Vagina (tissue), 2 donors: ENCODE measurements around the gene SGIP1.

Experiments used
- CTCF ChIP-seq, 3 experiments: fragments of 450-650 bp in 2 of 3; fragments of 200-600 bp in 1 of 3; sonication (generic) in 1 of 3; IDR thresholded peaks; one replicate each; pipeline ENCODE4 v1.5.1; 2017 to 2019; ENCODE audit warnings: antibody characterized with exemption in 3 of 3, mild to moderate bottlenecking in 2 of 3, moderate library complexity in 2 of 3
- POLR2A ChIP-seq, 2 donors: fragments of 450-650 bp; IDR thresholded peaks; one replicate each; pipeline ENCODE4 v1.6.1; 2017; ENCODE audit warnings: antibody characterized with exemption in 2 of 2, mild to moderate bottlenecking in 2 of 2, moderate library complexity in 2 of 2
- POLR2AphosphoS5 ChIP-seq, 2 donors: sonication (generic); formaldehyde crosslinking; IDR thresholded peaks; one replicate each; pipeline ENCODE4 v1.9.0; 2017; ENCODE audit warnings: antibody characterized with exemption in 2 of 2, mild to moderate bottlenecking in 2 of 2, low read depth in 1 of 2; ENCODE audit not compliant: insufficient read depth in 1 of 2

GRCh38 chr1:66552287-66552686 is 18.3 kb downstream of the SGIP1 start:
- TF ChIP-seq POLR2A (IDR thresholded peaks at IDR 0.05): no peak
- TF ChIP-seq CTCF (IDR thresholded peaks at IDR 0.05): no peak
- no peak for TF ChIP-seq POLR2AphosphoS5 (IDR thresholded peaks at IDR 0.05; ENCODE audit: insufficient read depth in 1 of 2, low read depth in 1 of 2)
